A673 (cell line): ENCODE results near the gene ZNF385C.

Experiments used
- CTCF ChIP-seq: fragments of 300-800, 200-600 bp; sonication (generic); conservative IDR thresholded peaks from 2 replicates; pipeline ENCODE4 v1.5.1; 2017; ENCODE audit warnings: low read depth, mild to moderate bottlenecking, antibody characterized with exemption, low read length, moderate library complexity, mixed read lengths
- EZH2 ChIP-seq: fragments of 200-600 bp; sonication (generic); IDR thresholded peaks from 2 replicates; pipeline ENCODE4 v1.6.1; 2017; ENCODE audit warnings: borderline replicate concordance, low read depth, mild to moderate bottlenecking, mixed read lengths, antibody characterized with exemption, low read length; ENCODE audit not compliant: poor library complexity, severe bottlenecking

- no peak for TF ChIP-seq CTCF
- no peak for TF ChIP-seq EZH2
These were observed 38.0 kb downstream of the ZNF385C start for GRCh38 chr17:42060231-42060630.
